ENCODE data around the gene MCF2L. TPM values are rescaled to one million over a fixed set of nuclear protein-coding genes. Genes with fewer than 3 reads are reported as not detected.

The MCF2L gene
- total RNA-seq, 2 experiments from 2014 or later, result 2.8 to 16.4 TPM

GRCh38 chr13:113096745-113097305, 127.8 kb downstream of the MCF2L start:
- Histone ChIP-seq H3K9me3 (ENCODE audit: low read length) (no peaks in the 10 kb centered on the region), H2AFZ (ENCODE audit: low read length) (no peak overlapping the region), H3K9me2 (ENCODE audit: insufficient read depth, low read length) (no peaks in the 10 kb centered on the region), H3K79me2 (ENCODE audit: insufficient read depth, low read depth, low read length) (no peaks in the 10 kb centered on the region), H3K4me2 (ENCODE audit: low read length) (no peak overlapping the region), H3K4me1 (ENCODE audit: insufficient read depth, low read length, poor library complexity, severe bottlenecking) (no peaks in the 10 kb centered on the region), H3K27ac (ENCODE audit: low read depth, low read length, poor library complexity, severe bottlenecking) (no peak overlapping the region), H3K4me3 (ENCODE audit: low read depth, low read length, poor library complexity, severe bottlenecking) (no peak overlapping the region), H4K20me1 (ENCODE audit: insufficient read depth, low read length) (no peaks in the 10 kb centered on the region), H3K36me3 (ENCODE audit: insufficient read depth, low read length) (no peaks in the 10 kb centered on the region)
- intact Hi-C loops (cut with micrococcal nuclease; ENCODE audit: unreplicated experiment), result no loop called here
- TF ChIP-seq CTCF (conservative IDR thresholded peaks at IDR 0.05; ENCODE audit: low read length) (no peak), EZH2phosphoT487 (IDR thresholded peaks at IDR 0.05; ENCODE audit: borderline replicate concordance, low read depth, low read length) (no peak)
- CTCF ChIA-PET (ENCODE audit: unreplicated experiment), result no interaction called here
- POLR2A ChIA-PET, result no interaction called here
- DNase-seq (ENCODE audit: low spot score), result no peak
- BruUV-seq (replicated peaks), result no TSS peak

- H3K36me3 ChIP-seq (ENCODE audit: insufficient read depth, low read length), result no peaks in the 10 kb centered on the region
- no peaks in the 10 kb centered on the region for H3K9me3 ChIP-seq (ENCODE audit: low read length)
- no peaks in the 10 kb centered on the region for H4K20me1 ChIP-seq (ENCODE audit: insufficient read depth, low read length)
- no TSS peak for BruUV-seq (replicated peaks)
- ChIA-PET POLR2A (no interaction called here), CTCF (ENCODE audit: unreplicated experiment) (no interaction called here)
- intact Hi-C loops (cut with micrococcal nuclease; ENCODE audit: unreplicated experiment), result no loop called here
- no peaks in the 10 kb centered on the region for H3K4me1 ChIP-seq (ENCODE audit: insufficient read depth, low read length, poor library complexity, severe bottlenecking)
- no peaks in the 10 kb centered on the region for H3K79me2 ChIP-seq (ENCODE audit: insufficient read depth, low read depth, low read length)
- H3K27ac ChIP-seq (ENCODE audit: low read depth, low read length, poor library complexity, severe bottlenecking), result no peak overlapping the region
- H3K4me3 ChIP-seq (ENCODE audit: low read depth, low read length, poor library complexity, severe bottlenecking), result no peak overlapping the region
- TF ChIP-seq CTCF (conservative IDR thresholded peaks at IDR 0.05; ENCODE audit: low read length) (no peak), EZH2phosphoT487 (IDR thresholded peaks at IDR 0.05; ENCODE audit: borderline replicate concordance, low read depth, low read length) (no peak)
- H3K9me2 ChIP-seq (ENCODE audit: insufficient read depth, low read length), result no peaks in the 10 kb centered on the region
- DNase-seq (ENCODE audit: low spot score), result no peak
- H3K4me2 ChIP-seq (ENCODE audit: low read length), result no peak overlapping the region
- H2AFZ ChIP-seq (ENCODE audit: low read length), result no peak overlapping the region
These were observed 128.6 kb downstream of the MCF2L start for GRCh38 chr13:113097651-113098050.

GRCh38 chr13:113098162-113098732, 129.2 kb downstream of the MCF2L start:
- no peak for DNase-seq (ENCODE audit: low spot score)
- TF ChIP-seq CTCF (conservative IDR thresholded peaks at IDR 0.05; ENCODE audit: low read length), result no peak
- TF ChIP-seq EZH2phosphoT487 (IDR thresholded peaks at IDR 0.05; ENCODE audit: borderline replicate concordance, low read depth, low read length), result no peak
- no peak overlapping the region for H2AFZ ChIP-seq (ENCODE audit: low read length)
- intact Hi-C loops (cut with micrococcal nuclease; ENCODE audit: unreplicated experiment), result no loop called here
- no peaks in the 10 kb centered on the region for H3K4me1 ChIP-seq (ENCODE audit: insufficient read depth, low read length, poor library complexity, severe bottlenecking)
- H3K79me2 ChIP-seq (ENCODE audit: insufficient read depth, low read depth, low read length), result no peaks in the 10 kb centered on the region
- ChIA-PET CTCF (ENCODE audit: unreplicated experiment) (no interaction called here), POLR2A (no interaction called here)
- no peaks in the 10 kb centered on the region for H3K9me2 ChIP-seq (ENCODE audit: insufficient read depth, low read length)
- BruUV-seq (replicated peaks), result no TSS peak
- no peaks in the 10 kb centered on the region for H3K36me3 ChIP-seq (ENCODE audit: insufficient read depth, low read length)
- H3K4me2 ChIP-seq (ENCODE audit: low read length), result no peak overlapping the region
- no peak overlapping the region for H3K27ac ChIP-seq (ENCODE audit: low read depth, low read length, poor library complexity, severe bottlenecking)
- no peaks in the 10 kb centered on the region for H4K20me1 ChIP-seq (ENCODE audit: insufficient read depth, low read length)
- no peak overlapping the region for H3K4me3 ChIP-seq (ENCODE audit: low read depth, low read length, poor library complexity, severe bottlenecking)
- H3K9me3 ChIP-seq (ENCODE audit: low read length), result no peaks in the 10 kb centered on the region

All from OCI-LY7 (cell line).